Embryonic facial prominence (tissue), 1 donor: ENCODE results near the gene FBXL13.
A peak's percentile ranks its signal among the peaks of the same experiment; 100 is the strongest.
"Not testable (repeated sequence)": the region's sequence is repeated elsewhere in the genome, so short reads cannot be mapped to it uniquely, and the experiment has no call there.

ENCODE experiments used
- DNase-seq: peaks from one replicate; pipeline ENCODE4 v3.0.0-alpha.2; 2016; ENCODE audit errors: extremely low spot score

FBXL13 gene

GRCh38 chr7:102859084-102859798, 215.4 kb downstream of the FBXL13 start:
- no peak for DNase-seq

- DNase-seq = no peak
Measured at GRCh38 chr7:102856036-102856435, 218.6 kb downstream of the FBXL13 start.

DNA sequence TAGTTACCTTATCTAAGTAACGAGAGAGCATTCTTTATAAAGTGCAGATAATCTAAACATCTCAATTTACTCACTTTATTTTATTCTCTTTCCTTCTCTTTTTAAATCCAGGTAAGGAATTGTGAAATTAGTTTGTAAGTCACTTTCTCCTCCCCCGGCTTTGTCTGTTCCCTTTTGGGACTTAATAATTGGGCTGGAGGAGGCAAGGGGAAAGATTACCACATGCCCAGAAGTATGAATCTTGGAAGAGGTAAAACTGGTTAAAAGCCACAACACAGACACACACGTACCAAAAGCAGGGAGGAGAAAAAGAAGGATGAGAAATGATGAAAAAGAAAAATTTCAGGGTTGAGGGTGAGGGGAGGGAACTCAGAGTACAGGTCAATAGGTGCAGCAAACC, 225.1 kb downstream of the FBXL13 start:
- no peak for DNase-seq

DNA sequence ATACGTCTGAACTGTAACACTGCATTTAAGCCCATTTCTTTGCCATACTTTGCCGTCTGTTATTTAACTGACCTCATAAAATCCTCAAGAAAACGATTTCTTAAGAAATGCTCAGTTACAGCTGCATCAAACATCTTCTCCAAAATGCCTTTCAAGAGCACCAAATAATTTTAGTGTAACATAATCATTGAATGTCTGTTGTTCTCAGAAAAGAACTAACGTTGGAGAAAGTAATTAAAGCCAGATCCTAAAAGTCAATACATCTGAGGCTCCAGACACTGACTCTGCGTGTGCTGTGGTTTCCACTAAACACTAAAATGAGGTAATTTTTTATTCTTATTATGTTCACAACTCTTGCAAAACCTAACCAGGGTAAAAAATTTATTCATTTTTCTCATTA, 225.5 kb downstream of the FBXL13 start:
- DNase-seq = peak; percentile 75

DNA sequence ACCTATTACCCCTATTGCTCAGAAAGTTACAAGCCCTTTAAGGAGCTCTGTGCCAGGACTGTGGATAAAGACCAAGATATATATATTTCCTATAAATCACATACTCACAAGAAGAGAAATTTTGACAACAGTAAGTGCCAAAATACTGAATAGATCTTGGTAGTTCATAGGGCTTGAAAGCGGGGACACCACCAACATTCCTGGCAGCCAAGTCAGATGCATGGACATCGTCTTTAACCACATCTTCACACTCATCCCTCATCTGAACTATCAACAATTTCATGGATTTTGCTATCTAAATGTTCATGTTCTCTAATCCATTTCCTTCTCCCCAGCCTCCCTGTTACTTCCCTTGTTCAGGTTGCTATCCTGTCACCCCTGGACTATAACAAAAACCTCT, 229.2 kb downstream of the FBXL13 start:
- no peak for DNase-seq

DNA sequence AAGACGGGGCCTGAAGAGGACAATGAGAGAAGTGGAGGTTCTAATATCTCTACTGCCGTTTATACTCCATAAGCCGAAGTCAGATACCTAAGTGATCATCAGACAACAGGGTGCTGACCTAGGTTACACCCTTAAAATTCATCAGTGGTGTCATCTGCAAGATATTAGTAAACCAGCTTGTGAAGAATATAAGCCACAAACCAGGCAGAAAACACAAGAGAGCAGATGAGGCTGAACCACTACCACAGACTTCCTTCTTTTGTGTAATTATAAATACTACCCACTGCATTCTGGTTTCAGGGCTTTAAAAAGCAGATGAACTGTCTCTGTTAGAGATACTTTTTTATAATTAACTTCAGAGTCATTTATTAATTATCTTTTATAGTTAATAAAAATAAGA, 230.7 kb downstream of the FBXL13 start:
- no peak for DNase-seq

DNA sequence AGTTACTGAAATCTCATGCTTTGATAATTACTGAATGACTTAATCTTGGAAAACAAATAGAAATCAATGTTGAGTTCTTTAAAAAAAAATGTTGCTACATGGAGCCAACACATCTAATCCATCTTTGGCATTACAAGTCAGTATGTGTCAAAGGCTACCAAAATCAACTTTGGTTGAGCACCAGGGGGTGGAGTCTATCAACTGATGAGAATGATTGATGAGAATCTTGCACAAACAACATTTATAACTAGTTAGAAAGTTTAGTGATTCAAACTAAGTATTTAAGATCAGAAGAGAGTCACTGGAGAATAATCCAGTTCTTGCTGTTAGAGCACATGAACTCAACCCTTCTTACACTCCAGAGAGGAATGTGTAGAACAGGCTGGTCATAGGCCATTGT, 232.3 kb downstream of the FBXL13 start:
- DNase-seq = no peak

GRCh38 chr7:102841290-102841689, 233.3 kb downstream of the FBXL13 start:
- DNase-seq = no peak

GRCh38 chr7:102840404-102840803, 234.2 kb downstream of the FBXL13 start:
- no peak for DNase-seq

DNA sequence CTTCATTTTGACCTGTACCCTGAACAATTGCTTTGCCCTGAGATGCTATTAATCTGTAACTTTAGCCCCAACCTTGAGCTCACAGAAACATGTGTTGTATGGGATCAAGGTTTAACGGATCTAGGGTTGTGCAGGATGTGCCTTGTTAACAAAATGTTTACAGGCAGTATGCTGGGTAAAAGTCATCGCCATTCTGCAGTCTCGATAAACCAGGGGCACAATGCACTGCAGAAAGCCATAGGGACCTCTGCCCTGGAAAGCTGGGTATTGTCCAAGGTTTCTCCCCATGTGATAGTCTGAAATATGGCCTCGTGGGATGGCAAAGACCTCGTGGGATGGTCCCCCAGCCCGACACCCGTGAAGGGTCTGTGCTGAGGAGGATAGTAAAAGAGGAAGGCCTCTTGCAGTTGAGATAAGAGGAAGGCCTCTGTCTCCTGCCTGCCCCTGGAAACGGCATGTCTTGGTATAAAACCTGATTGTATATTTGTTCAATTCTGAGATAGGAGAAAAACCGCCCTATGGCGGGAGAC, 236.0 kb downstream of the FBXL13 start:
- not testable (repeated sequence) for DNase-seq

DNA sequence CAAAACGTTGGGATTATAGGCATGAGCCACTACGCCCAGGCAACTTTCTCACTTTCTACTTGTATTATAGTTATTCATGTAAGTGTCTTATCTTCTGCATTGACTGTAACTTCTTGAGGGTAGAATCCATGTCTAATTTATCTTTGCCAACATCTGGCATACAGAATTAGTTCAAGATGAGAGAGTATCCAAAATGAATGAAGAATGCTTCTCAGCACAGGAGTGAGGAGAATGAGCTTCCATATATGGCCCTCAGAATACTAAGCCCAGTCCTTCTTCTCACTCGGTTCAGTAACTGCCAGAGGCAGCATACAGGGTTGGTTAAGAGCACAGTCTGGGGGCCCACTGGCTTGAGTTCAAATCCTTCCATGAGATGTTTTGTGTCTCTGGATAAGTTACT, 236.8 kb downstream of the FBXL13 start:
- DNase-seq = no peak

- no peak for DNase-seq
Measured at GRCh38 chr7:102836977-102837376, 237.6 kb downstream of the FBXL13 start.

GRCh38 chr7:102836191-102836919, 238.2 kb downstream of the FBXL13 start:
- DNase-seq = peak; percentile 39

DNA sequence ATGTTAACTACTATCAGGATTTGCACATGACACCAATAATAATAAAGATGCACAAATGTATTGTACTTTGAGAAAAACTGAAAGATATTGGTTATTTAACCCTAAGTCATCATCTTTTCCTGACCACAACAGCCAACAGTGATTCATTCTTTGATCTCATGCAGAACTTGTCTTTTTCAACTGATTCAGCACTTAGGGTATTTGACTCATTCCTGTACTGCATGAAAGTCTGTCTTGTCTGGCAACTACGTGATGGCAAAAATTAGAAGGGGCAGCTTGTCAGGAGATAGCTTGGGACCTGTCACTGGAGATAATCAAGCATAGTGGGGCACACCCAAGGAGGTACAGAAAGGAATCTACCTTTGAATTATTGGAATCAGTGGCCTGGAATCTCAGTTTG, 239.6 kb downstream of the FBXL13 start:
- DNase-seq = no peak

GRCh38 chr7:102834466-102834865, 240.1 kb downstream of the FBXL13 start:
- no peak for DNase-seq

- DNase-seq = no peak
Measured at GRCh38 chr7:102833343-102833742, 241.3 kb downstream of the FBXL13 start.

- no peak for DNase-seq
Measured at GRCh38 chr7:102832674-102833073, 241.9 kb downstream of the FBXL13 start.

DNA sequence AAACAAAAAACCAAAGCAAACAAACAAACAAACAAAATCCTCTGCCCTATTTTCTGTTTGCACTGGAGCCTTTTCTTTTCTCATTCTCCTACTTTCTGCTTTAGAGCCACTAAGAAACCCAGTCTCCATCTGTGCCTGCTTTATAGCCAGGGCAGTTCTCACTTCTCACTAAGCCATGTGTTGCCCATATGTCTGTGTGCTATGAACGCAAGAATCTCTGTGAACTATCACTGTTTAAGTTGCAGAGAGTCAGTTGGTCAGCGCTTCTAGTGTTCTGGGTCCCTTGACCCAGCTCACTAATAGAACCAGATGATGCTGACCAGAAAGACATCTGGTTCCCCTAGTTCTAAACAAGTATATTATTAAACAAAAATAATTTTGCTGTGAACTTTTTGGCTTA, 244.4 kb downstream of the FBXL13 start:
- DNase-seq = no peak

GRCh38 chr7:102829075-102829474, 245.5 kb downstream of the FBXL13 start:
- DNase-seq = no peak

DNA sequence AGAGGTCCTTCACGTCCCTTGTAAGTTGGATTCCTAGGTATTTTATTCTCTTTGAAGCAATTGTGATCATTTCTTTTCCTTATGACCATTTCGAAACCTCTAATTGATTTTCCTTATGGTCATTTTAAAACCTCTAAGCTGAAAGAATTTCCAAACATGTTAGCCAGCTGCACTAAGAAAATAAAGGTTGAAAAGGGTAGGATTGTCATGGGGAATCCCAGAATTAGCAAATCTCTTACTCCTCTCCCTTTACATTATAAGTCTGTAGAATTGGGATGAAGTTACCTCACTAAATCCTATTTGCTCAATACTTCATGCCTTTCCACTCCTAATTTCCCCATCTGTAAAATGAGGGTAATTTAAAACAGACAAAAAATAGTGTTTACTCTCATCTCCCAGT, 246.3 kb downstream of the FBXL13 start:
- DNase-seq = no peak

DNA sequence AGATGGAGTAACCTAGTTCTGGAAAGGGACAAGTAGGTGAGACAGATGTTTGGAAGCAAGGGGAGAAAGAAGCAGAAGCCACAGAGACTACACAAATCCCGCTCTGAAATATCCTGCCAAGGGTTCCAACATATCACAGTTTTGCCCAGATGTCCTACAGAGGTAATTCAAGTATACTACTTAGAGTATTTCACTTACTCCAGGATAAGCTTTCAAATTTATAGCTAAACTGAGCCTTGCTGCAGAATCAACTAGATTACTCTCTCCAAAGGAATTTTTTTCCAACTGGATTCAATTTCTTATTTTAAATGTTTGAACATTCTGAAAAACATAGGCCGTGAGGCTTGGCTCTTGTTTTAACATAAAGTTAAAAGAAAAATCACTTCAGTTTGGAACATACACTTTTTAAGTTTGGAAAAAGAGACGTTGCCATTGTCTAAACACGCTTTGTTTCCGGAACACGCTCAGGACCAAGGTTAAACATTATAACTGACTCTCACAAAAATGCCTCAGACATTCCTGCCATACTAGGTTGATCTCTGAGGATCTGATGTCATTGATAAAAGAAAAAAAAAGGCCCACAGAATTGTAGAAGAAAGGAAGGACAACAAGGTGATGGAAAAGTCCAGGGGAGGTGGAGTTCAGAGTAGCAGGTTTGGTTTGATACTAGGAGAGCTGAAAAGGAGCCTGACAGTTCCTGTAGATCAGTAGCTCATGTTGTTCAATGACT, 251.0 kb downstream of the FBXL13 start:
- DNase-seq = no peak

GRCh38 chr7:102821994-102822747, 252.4 kb downstream of the FBXL13 start:
- DNase-seq = no peak
